ENCODE measurements around the gene C19orf81.
"Not testable (repeated sequence)": the region's sequence is repeated elsewhere in the genome, so short reads cannot be mapped to it uniquely, and the experiment has no call there.

C19orf81 gene

DNA sequence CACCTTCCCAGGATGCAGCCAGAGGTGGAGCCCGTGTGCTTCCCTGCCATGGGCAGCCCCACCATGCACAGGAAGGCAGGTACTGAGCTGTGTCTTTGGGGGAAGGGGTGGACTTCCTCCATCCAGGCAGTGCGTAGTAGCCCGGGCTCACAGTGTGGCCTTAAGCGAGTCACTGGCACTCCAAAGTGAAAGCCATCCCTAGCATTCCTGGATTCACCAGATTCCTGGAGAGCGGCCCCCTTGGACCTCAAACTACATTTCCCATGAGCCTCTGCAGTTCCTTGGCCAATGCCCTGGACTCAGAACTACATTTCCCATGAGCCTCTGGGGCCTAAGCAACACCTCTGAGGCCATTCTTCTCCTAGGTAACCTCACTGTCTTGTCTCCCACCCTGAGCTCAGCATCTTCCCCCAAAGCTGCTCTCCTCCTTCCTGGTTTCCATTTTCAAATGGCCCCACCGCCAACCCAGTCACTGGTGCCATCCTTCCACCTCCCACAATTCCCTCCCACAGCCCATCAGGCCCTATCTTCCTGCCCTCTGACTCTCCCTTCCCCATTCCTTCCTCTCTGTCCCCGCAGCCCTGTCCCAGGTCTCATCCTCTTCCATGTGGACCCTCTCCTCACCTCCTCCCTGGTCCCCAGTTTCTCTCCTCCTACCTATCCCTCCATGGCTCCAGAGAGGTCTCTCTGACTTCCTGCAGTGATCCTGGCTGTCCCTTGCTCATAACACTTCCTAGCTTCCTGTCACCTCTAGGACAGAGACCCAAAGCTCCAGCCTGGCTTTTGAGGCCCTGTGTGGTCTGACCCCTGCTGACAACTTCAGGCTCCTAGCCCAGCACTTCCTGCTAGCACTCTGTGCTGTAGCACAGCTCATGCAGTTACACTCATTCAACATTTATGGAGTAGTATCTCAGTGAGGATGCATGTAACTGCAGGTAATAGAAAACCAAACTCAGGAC lies at the start of gene C19orf81:
C19orf81 (plus strand) TSS at position 13 of the 959 bp plus-strand sequence; CDS start at position 13, 0 bp downstream.
- no peak within 1 kb of the TSS for H3K4me3 ChIP-seq (ENCODE audit: low read depth, low read length)
- TF ChIP-seq CTCF (IDR thresholded peaks at IDR 0.05; ENCODE audit: low read depth, low read length, missing control alignments): no peak
- no peak for DNase-seq (ENCODE audit: low read depth)

DNA sequence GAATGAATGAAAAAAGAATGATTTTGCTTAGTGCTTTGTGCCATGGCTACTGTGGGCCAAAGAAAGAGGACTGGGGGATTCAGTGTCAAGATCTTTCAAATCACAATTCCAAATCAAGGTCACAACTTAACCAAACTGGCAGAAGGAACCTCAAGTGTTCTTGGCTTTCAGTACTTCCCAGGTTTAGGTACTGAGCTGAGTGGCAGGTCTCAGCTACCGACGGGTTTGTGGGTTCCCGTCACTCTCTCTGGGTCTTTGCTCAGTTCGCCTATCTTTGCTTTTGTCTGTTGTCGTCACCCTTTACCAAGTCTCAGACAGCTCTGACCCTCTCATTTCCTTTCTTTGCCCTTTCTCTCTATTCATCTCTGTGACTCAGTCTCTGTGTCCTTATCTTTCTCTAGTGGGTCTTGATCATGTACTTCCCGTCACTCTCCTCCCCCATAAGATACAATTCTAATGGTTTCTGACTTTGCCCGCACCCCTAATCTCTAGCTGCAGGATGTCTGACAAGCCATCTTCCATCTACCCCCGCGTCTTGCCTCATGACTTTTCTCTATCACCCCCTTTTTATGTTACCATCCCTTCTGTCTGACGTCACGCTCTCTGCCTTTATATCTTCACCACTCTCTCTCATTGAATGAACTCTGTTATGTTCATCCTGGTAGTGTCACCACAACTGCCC lies 47.7 kb upstream of the C19orf81 start:
- no peak for TF ChIP-seq CTCF (IDR thresholded peaks at IDR 0.05; ENCODE audit: low read depth, low read length, missing control alignments)
- DNase-seq (ENCODE audit: low read depth): no peak
- H3K4me3 ChIP-seq (ENCODE audit: low read depth, low read length): no peak overlapping the region

DNA sequence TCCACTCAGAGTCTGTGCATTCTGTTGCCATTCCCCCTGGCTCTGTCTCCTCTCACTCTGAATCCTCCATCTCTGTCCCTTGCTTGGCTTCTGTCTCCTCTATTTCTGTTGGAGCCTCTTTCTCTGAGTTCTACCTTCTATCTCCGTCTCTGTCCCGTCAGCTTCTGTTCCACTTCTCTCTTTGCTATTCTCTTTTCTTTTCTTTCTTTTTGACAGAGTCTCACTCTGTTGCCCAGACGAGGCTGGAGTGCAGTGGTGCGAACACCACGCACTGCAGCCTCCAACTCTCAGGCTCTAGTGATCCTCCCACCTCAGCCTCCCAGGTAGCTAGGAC lies 47.2 kb upstream of the C19orf81 start:
- H3K4me3 ChIP-seq (ENCODE audit: low read depth, low read length): no peak overlapping the region
- TF ChIP-seq CTCF (IDR thresholded peaks at IDR 0.05; ENCODE audit: low read depth, low read length, missing control alignments): no peak
- no peak for DNase-seq (ENCODE audit: low read depth)

DNA sequence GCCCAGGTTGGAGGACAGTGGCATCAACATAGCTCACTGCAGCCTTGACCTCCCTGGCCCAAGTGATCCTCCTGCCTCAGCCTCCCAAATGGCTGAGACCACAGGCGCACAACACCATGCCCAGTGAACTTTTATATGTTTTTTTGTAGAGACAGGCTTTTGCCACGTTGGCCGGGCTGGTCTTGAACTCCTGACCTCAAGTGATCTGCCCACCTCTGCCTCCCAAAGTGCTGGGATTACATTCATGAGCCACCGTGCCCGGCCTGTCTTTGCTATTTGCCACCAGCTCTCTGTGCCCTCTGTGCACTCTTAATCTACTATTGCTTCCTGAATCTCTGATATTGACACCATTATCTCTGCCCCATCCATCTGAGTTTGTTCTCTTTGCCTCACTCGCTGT lies 46.7 kb upstream of the C19orf81 start:
- no peak overlapping the region for H3K4me3 ChIP-seq (ENCODE audit: low read depth, low read length)
- TF ChIP-seq CTCF (IDR thresholded peaks at IDR 0.05; ENCODE audit: low read depth, low read length, missing control alignments): no peak
- no peak for DNase-seq (ENCODE audit: low read depth)

DNA sequence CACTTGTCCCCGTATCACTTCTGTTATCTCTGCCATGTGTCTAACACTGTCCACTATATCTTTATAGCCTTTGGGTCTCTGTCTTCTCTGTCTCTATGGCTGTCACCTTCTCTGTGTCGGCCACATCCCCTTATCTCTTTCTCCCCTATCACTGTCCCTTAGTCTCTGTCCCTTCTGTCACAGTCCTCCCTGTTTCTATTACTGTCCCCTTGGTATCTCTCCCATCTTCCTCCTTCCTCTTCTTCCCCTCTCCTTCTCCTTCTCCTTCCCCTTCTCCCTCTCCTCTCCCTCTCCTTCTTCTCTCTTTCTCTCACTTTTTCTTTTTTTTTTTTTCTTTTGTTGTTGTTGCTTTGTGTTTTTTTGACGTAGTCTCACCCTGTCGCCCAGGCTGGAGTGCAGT lies 46.3 kb upstream of the C19orf81 start:
- H3K4me3 ChIP-seq (ENCODE audit: low read depth, low read length): no peak overlapping the region
- DNase-seq (ENCODE audit: low read depth): no peak
- TF ChIP-seq CTCF (IDR thresholded peaks at IDR 0.05; ENCODE audit: low read depth, low read length, missing control alignments): no peak

DNA sequence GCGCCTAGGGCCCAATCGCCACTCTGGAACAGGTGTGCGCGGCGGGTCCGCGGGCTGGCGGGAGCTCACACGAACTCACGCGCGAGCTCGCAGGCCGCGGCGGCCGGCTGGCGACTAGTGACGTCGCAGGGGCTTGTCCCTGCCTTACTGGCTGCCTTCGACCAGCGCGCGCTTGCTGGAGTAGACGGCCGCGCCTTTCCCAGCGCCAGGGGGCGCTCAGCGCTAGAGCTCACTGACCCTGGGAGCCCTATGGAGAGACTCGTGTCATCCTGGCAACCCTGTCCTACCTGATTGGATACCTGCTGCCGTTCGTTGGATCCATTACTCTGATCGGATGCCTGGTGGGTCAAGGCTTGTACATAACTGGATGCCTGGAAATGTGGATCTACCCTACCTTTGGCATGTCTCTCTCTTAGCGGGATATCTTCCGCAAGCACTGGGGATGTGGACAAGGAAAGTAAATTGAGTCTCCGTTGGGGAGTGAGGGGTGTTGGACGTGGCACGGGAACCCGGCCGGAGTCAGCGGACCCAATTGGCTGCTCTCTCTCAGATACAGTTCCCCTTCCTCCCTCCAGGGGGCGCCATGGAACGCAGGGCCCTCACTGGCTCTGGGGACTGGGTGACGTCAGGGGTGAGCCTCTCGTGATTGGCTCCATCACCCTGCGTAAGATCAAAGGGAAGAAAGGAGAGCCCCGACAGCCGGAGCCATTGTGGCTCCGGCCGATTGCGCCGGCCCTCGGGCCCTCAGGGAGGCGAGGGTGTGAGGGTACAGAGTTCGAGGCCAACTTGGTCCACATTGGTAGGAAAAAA lies 44.8 kb upstream of the C19orf81 start:
- not testable (repeated sequence) for DNase-seq (ENCODE audit: low read depth); H3K4me3 ChIP-seq (ENCODE audit: low read depth, low read length)

DNA sequence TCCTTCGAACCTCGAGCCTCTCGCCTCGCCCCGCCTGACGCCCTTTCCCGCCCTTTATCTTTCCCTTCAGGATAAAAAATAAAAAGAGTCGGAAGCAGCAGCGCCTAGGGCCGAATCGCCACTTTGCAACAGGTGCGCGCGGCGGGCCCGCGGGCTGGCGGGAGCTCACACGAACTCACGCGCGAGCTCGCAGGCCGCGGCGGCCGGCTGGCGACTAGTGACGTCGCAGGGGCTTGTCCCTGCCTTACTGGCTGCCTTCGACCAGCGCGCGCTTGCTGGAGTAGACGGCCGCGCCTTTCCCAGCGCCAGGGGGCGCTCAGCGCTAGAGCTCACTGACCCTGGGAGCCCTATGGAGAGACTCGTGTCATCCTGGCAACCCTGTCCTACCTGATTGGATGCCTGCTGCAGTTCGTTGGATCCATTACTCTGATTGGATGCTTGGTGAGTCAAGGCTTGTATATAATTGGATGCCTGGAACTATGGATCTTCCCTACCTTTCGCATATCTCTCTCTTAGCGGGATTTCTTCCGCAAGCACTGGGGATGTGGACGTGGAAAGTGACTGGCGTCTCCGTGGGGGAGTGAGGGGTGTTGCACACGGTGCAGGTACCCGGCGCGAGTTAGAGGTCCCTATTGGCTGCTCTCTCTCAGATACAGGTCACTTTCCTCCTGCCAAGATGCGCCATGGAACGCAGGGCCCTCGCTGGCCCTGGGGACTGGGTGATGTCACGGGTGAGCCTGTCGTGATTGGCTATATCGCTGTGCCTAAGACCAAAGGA lies 43.0 kb upstream of the C19orf81 start:
- not testable (repeated sequence) for H3K4me3 ChIP-seq (ENCODE audit: low read depth, low read length); DNase-seq (ENCODE audit: low read depth)

Measured in GM12864 (cell line).